ENCODE measurements around the gene SLC2A9. TPM values are rescaled to one million over a fixed set of nuclear protein-coding genes. Genes with fewer than 3 reads are reported as not detected.

The SLC2A9 gene
- total and polyA plus RNA-seq, 2 of the 8 experiments (the other 6 are each of a cell fraction or from before 2014, with no cell fraction given), result 0.20 to 0.26 TPM

DNA sequence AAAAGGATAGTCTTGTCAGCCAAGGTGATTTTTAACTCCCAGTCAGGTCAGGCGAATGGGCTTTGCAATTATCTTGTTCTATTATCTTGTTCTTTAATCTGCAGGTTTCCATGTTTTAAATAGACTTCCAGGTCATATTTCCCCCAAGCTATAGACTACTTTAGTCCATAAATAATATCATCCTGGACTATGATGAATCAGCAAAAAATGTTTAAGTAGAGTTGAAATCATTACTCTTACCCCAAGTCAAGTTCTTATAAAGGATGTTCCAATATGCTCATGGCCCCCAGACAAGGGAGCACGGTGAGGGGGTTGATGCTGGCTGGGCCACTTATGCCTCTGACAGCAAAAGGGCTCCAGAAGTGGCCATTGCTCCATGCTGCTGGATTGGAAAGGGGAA, 75.1 kb downstream of the SLC2A9 start:
- Histone ChIP-seq H3K27ac (ENCODE audit: low read depth, low read length) (no peak overlapping the region), H2BK15ac (ENCODE audit: low read length) (no peak overlapping the region), H3K23me2 (ENCODE audit: low read depth, low read length) (no peaks in the 10 kb centered on the region), H3K79me1 (ENCODE audit: low read depth, low read length) (no peaks in the 10 kb centered on the region), H3K27me3 (replicated peaks in 1 of 4; ENCODE audit: control insufficient read depth in 3 of 4, extremely low read depth in 1 of 4, insufficient read depth in 3 of 4, low read length in 3 of 4) (no peaks in the 10 kb centered on the region), H4K5ac (ENCODE audit: insufficient read length, low read depth, low read length) (no peak overlapping the region), H2BK5ac (ENCODE audit: low read depth, low read length) (no peak overlapping the region), H2AK5ac (ENCODE audit: low read depth, low read length) (no peak overlapping the region), H4K20me1 (replicated peaks in 1 of 2; ENCODE audit: control insufficient read depth in 1 of 2, insufficient read depth in 2 of 2, low read length in 2 of 2) (no peaks in the 10 kb centered on the region), H3K36me3 (ENCODE audit: control insufficient read depth in 2 of 4, insufficient read depth in 4 of 4, low read length in 3 of 4) (no peaks in the 10 kb centered on the region), H2BK12ac (ENCODE audit: low read depth, low read length) (no peak overlapping the region), H3K79me2 (ENCODE audit: control insufficient read depth in 1 of 2, insufficient read depth in 2 of 2, low read length in 2 of 2) (no peaks in the 10 kb centered on the region), H4K8ac (ENCODE audit: extremely low read depth, insufficient read depth, low read length) (no peak overlapping the region), H3K56ac (replicated peaks; ENCODE audit: insufficient read length, low read depth, low read length) (no peak overlapping the region), H3K4me2 (ENCODE audit: insufficient read depth in 1 of 2, low read depth in 2 of 2, low read length in 2 of 2) (no peak overlapping the region), H3K4ac (replicated peaks; ENCODE audit: insufficient read length, low read depth, low read length) (no peak overlapping the region), H3K4me3 (ENCODE audit: extremely low read depth in 1 of 4, insufficient read depth in 2 of 4, low read depth in 3 of 4, low read length in 4 of 4) (no peak overlapping the region), H4K91ac (replicated peaks; ENCODE audit: insufficient read length, low read length) (no peak overlapping the region), H3K18ac (ENCODE audit: extremely low read depth, low read length) (no peak overlapping the region), H3K4me1 (replicated peaks in 1 of 4; ENCODE audit: control insufficient read depth in 3 of 4, insufficient read depth in 4 of 4, low read length in 3 of 4) (peaks cover 0 to 4% (median 0%) of the 10 kb centered on the region in 4 experiments; a peak in 1 of 7 replicates), H2AFZ (ENCODE audit: low read length) (no peak overlapping the region), H3K9me3 (ENCODE audit: insufficient read depth in 2 of 2, low read depth in 1 of 2, low read length in 1 of 2) (no peaks in the 10 kb centered on the region), H3K23ac (ENCODE audit: insufficient read length) (no peak overlapping the region), H3K14ac (ENCODE audit: insufficient read length) (no peak overlapping the region), H2BK20ac (ENCODE audit: low read length) (no peak overlapping the region), H3K9ac (replicated peaks in 1 of 4; ENCODE audit: extremely low read depth in 1 of 4, low read depth in 3 of 4, low read length in 3 of 4) (no peak overlapping the region), H2BK120ac (replicated peaks; ENCODE audit: low read depth, low read length) (no peak overlapping the region)
- WGBS, 2 experiments (ENCODE audit: extremely low coverage in 1 of 2, insufficient coverage in 1 of 2, insufficient read length in 1 of 2, insufficient replicate concordance in 2 of 2, low coverage in 1 of 2, low lambda C conversion rate in 2 of 2, missing lambda C conversion rate in 1 of 2), result 82% methylated on average over 2 of the region's 2 CpGs; no CpG with 5 or more reads in 1 of the 2 experiments
- FAIRE-seq, result no peak
- CTCF ChIA-PET (ENCODE audit: partially characterized antibody), result interaction anchor here (1.4 to 4.2 kb wide), 3 partner anchors 32 to 182 kb away, joined by 6 to 21 read pairs (median 6); no protein-coding TSS in a partner anchor
- DNase-seq (ENCODE audit: low read depth in 1 of 2, low spot score in 2 of 2), result no peak
- POLR2A ChIA-PET (ENCODE audit: partially characterized antibody), result no interaction called here
- TF ChIP-seq BACH1 (IDR thresholded peaks at IDR 0.05; ENCODE audit: low read length) (no peak), MAFK (IDR thresholded peaks at IDR 0.05; ENCODE audit: low read depth, low read length) (0 out of 2 replicates have a peak, but pooled peaks have one; percentile 16), BRCA1 (IDR thresholded peaks at IDR 0.05; ENCODE audit: low read depth, low read length) (no peak), RBBP5 (IDR thresholded peaks at IDR 0.05; ENCODE audit: borderline replicate concordance, low read depth, low read length) (no peak), RFX5 (IDR thresholded peaks at IDR 0.05; ENCODE audit: borderline replicate concordance, low read depth, low read length) (no peak), HDAC2 (IDR thresholded peaks at IDR 0.05; ENCODE audit: borderline replicate concordance in 1 of 2, low read depth in 2 of 2, low read length in 2 of 2) (no peak), SRF (IDR thresholded peaks at IDR 0.05; ENCODE audit: low read depth, low read length) (no peak)
- TF ChIP-seq, protein P1, sequence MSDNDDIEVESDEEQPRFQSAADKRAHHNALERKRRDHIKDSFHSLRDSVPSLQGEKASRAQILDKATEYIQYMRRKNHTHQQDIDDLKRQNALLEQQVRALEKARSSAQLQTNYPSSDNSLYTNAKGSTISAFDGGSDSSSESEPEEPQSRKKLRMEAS (IDR thresholded peaks at IDR 0.05), result no peak
